IMR-90 (cell line): ENCODE data around the gene IFT74. TPM values are rescaled to one million over a fixed set of nuclear protein-coding genes. Genes with fewer than 3 reads are reported as not detected.

Experiments
- ATAC-seq: fragments of 200-7000 bp; cut with Tn5 transposase; 2 replicates; pipeline ENCODE4 v1.9.1; 2020; ENCODE audit warnings: low read depth, mild to moderate bottlenecking, moderate library complexity
- BruUV-seq: library from RNA; stranded (reverse); fragments of 400-500 nt; replicated peaks from 2 replicates; lab custom pipeline; 2021; lab: Mats Ljungman, UMichigan
- CTCF ChIA-PET: fragments of 300-600 bp; formaldehyde crosslinking; extraction: SDS; loops from one replicate; lab custom pipeline; 2021; ENCODE audit warnings: antibody characterized with exemption; lab: Yijun Ruan, JAX
- POLR2A ChIA-PET: fragments of 300-600 bp; sonication (Branson Sonifier 250); formaldehyde crosslinking; loops from one replicate; lab custom pipeline; 2022; ENCODE audit warnings: antibody characterized with exemption; ENCODE audit not compliant: unreplicated experiment; lab: Charles Lee
- DNase-seq: peaks from one replicate; pipeline ENCODE4 v3.0.0; 2013
- H2AFZ ChIP-seq: replicated peaks from 2 replicates; pipeline ENCODE3; 2013; ENCODE audit warnings: low read length, mild to moderate bottlenecking; ENCODE audit not compliant: poor library complexity
- H2AK5ac ChIP-seq: 2 replicates; pipeline ENCODE4 v1.6.1; 2013; ENCODE audit warnings: low read depth, low read length, inconsistent platforms
- H2AK9ac ChIP-seq: replicated peaks from 2 replicates; pipeline ENCODE3; 2013; ENCODE audit warnings: mild to moderate bottlenecking, low read depth, low read length, moderate library complexity; ENCODE audit not compliant: poor library complexity
- H2BK120ac ChIP-seq: 2 replicates; pipeline ENCODE4 v1.6.1; 2013; ENCODE audit warnings: low read depth, low read length, inconsistent platforms
- H2BK15ac ChIP-seq: 3 replicates; pipeline ENCODE4 v1.6.1; 2013; ENCODE audit warnings: low read depth, low read length, inconsistent platforms
- H2BK20ac ChIP-seq: 2 replicates; pipeline ENCODE4 v1.6.1; 2013; ENCODE audit warnings: low read depth, mild to moderate bottlenecking, inconsistent platforms, low read length, moderate library complexity
- H2BK5ac ChIP-seq: 2 replicates; pipeline ENCODE4 v1.6.1; 2013; ENCODE audit warnings: mild to moderate bottlenecking, low read depth, low read length, inconsistent platforms; ENCODE audit not compliant: poor library complexity, severe bottlenecking
- H3K14ac ChIP-seq: replicated peaks from 2 replicates; pipeline ENCODE4 v1.6.1; 2013; ENCODE audit warnings: low read depth, low read length, inconsistent platforms
- H3K18ac ChIP-seq: 2 replicates; pipeline ENCODE4 v1.6.1; 2013; ENCODE audit warnings: low read depth, low read length, control low read depth
- H3K23ac ChIP-seq: 2 replicates; pipeline ENCODE4 v1.6.1; 2013; ENCODE audit warnings: low read depth, low read length, inconsistent platforms
- H3K27ac ChIP-seq: 2 replicates; pipeline ENCODE4 v1.5.1; 2013; ENCODE audit warnings: mild to moderate bottlenecking, control low read depth, low read length; ENCODE audit not compliant: insufficient read depth
- H3K27me3 ChIP-seq: 2 replicates; pipeline ENCODE4 v1.6.1; 2013; ENCODE audit warnings: low read length; ENCODE audit not compliant: control insufficient read depth, insufficient read depth
- H3K36me3 ChIP-seq: 2 replicates; pipeline ENCODE4 v1.6.1; 2013; ENCODE audit warnings: low read length, mixed read lengths; ENCODE audit not compliant: control insufficient read depth, insufficient read depth
- H3K4ac ChIP-seq: 2 replicates; pipeline ENCODE4 v1.6.1; 2013; ENCODE audit warnings: low read depth, low read length, inconsistent platforms
- H3K4me1 ChIP-seq: 2 replicates; pipeline ENCODE4 v1.6.1; 2013; ENCODE audit warnings: low read length, mixed read lengths; ENCODE audit not compliant: control insufficient read depth, insufficient read depth
- H3K4me2 ChIP-seq: 2 replicates; pipeline ENCODE4 v1.6.1; 2013; ENCODE audit warnings: low read depth, mild to moderate bottlenecking, control low read depth, low read length, moderate library complexity
- H3K4me3 ChIP-seq: 2 replicates; pipeline ENCODE4 v1.5.1; 2013; ENCODE audit warnings: low read depth, mild to moderate bottlenecking, control low read depth, low read length, moderate library complexity; ENCODE audit not compliant: insufficient read depth
- H3K56ac ChIP-seq: 2 replicates; pipeline ENCODE4 v1.6.1; 2013; ENCODE audit warnings: low read length, inconsistent platforms; ENCODE audit not compliant: insufficient read depth; ENCODE audit errors: extremely low read depth
- H3K79me1 ChIP-seq, 2 experiments: 2 replicates each; pipeline ENCODE4 v1.6.1; 2013; ENCODE audit warnings: low read length in 2 of 2, inconsistent platforms in 1 of 2, low read depth in 1 of 2
- H3K9ac ChIP-seq: 2 replicates; pipeline ENCODE4 v1.6.1; 2013; ENCODE audit warnings: low read depth, low read length, control low read depth
- H3K9me1 ChIP-seq: 2 replicates; pipeline ENCODE4 v1.6.1; 2013; ENCODE audit warnings: low read length, inconsistent platforms; ENCODE audit not compliant: insufficient read depth
- H3K9me3 ChIP-seq: 2 replicates; pipeline ENCODE4 v1.6.1; 2013; ENCODE audit warnings: low read length; ENCODE audit not compliant: control insufficient read depth, insufficient read depth
- H4K20me1 ChIP-seq: 2 replicates; pipeline ENCODE4 v1.6.1; 2013; ENCODE audit warnings: low read length, inconsistent platforms; ENCODE audit not compliant: insufficient read depth
- H4K5ac ChIP-seq: 2 replicates; pipeline ENCODE4 v1.6.1; 2013; ENCODE audit warnings: mild to moderate bottlenecking, low read depth, low read length, control low read depth
- H4K8ac ChIP-seq, 2 experiments: 2 replicates each; pipeline ENCODE4 v1.6.1; 2013; ENCODE audit warnings: low read depth in 2 of 2, low read length in 2 of 2, control low read depth in 1 of 2, inconsistent platforms in 1 of 2
- H4K91ac ChIP-seq: 2 replicates; pipeline ENCODE4 v1.6.1; 2013; ENCODE audit warnings: low read depth, low read length, inconsistent platforms; ENCODE audit not compliant: insufficient read depth
- CEBPB ChIP-seq: IDR thresholded peaks from 2 replicates; pipeline ENCODE4 v1.6.1; 2012; ENCODE audit warnings: low read depth, low read length, improper control_type of control experiment
- CTCF ChIP-seq: conservative IDR thresholded peaks from 2 replicates; pipeline ENCODE4 v1.5.1; 2012; ENCODE audit warnings: mild to moderate bottlenecking, low read depth, low read length, improper control_type of control experiment
- FOS ChIP-seq: fragments of 150-350 bp; IDR thresholded peaks from 2 replicates; pipeline ENCODE4 v1.6.1; 2016; ENCODE audit warnings: low read depth, low read length
- MAFK ChIP-seq: IDR thresholded peaks from 2 replicates; pipeline ENCODE4 v1.6.1; 2012; ENCODE audit warnings: low read depth, low read length, improper control_type of control experiment
- MAZ ChIP-seq: IDR thresholded peaks from 2 replicates; pipeline ENCODE4 v1.6.1; 2012; ENCODE audit warnings: low read depth, mild to moderate bottlenecking, low read length, improper control_type of control experiment, moderate library complexity, borderline replicate concordance
- MXI1 ChIP-seq: IDR thresholded peaks from 2 replicates; pipeline ENCODE4 v1.6.1; 2012; ENCODE audit warnings: low read depth, mild to moderate bottlenecking, low read length, moderate library complexity, borderline replicate concordance
- POLR2A ChIP-seq: IDR thresholded peaks from 2 replicates; pipeline ENCODE4 v1.6.1; 2012; ENCODE audit warnings: mild to moderate bottlenecking, low read depth, low read length
- RAD21 ChIP-seq: IDR thresholded peaks from 2 replicates; pipeline ENCODE4 v1.6.1; 2012; ENCODE audit warnings: low read length, improper control_type of control experiment
- RCOR1 ChIP-seq: IDR thresholded peaks from 2 replicates; pipeline ENCODE4 v1.6.1; 2012; ENCODE audit warnings: mild to moderate bottlenecking, low read length, improper control_type of control experiment; ENCODE audit not compliant: insufficient replicate concordance
- RFX5 ChIP-seq: IDR thresholded peaks from 2 replicates; pipeline ENCODE4 v1.8.0; 2012; ENCODE audit warnings: low read depth, mild to moderate bottlenecking, low read length, moderate library complexity
- SMC3 ChIP-seq: fragments of 150-350 bp; IDR thresholded peaks from 2 replicates; pipeline ENCODE4 v1.6.1; 2016; ENCODE audit warnings: low read depth, mild to moderate bottlenecking, antibody characterized with exemption, low read length, moderate library complexity
- USF2 ChIP-seq: fragments of 150-350 bp; IDR thresholded peaks from 2 replicates; pipeline ENCODE4 v1.6.1; 2017; ENCODE audit warnings: mild to moderate bottlenecking, antibody characterized with exemption, low read length, low read depth
- WGBS, 2 experiments: methylation state at CpG; one replicate each; pipeline versions ENCODE4 v1.1.5 to v1.1.7; 2013; ENCODE audit warnings: missing lambda C conversion rate in 2 of 2; ENCODE audit not compliant: insufficient read length in 1 of 2; ENCODE audit errors: extremely low coverage in 2 of 2; 5-methylcytosine and 5-hydroxymethylcytosine counted together
- dilution Hi-C: fragments of 300-500 bp; cut with HindIII; formaldehyde crosslinking; loops from one replicate; pipeline ENCODE4 v1.14.3; 2018; ENCODE audit warnings: low sequenced_read_pairs; ENCODE audit not compliant: unreplicated experiment
- in situ Hi-C: fragments of 300-500 bp; cut with MboI; formaldehyde crosslinking; loops from 3 replicates; pipeline ENCODE4 v1.14.3; 2019; ENCODE audit warnings: low sequenced_read_pairs, inconsistent platforms, mixed read lengths
- intact Hi-C: fragments of 100-400 bp; cut with micrococcal nuclease; formaldehyde crosslinking; loops from 2 replicates; pipeline ENCODE4 v1.10.0; 2022
- polyA plus RNA-seq, 3 experiments: library from polyadenylated mRNA; depleted of rRNA; stranded (reverse); fragments of >200 nt; gene quantifications; 2 replicates each; pipeline ENCODE4 v1.2.3, GENCODE V29; 2012; ENCODE audit warnings: low replicate concordance in 1 of 3
- total RNA-seq: library from RNA; depleted of rRNA; stranded (reverse); fragments of >200 nt; gene quantifications from 2 replicates; pipeline ENCODE4 v1.2.3, GENCODE V29; 2012
- TF ChIP-seq, protein P1 (sequence below): fragments of 150-350 bp; IDR thresholded peaks from 2 replicates; pipeline ENCODE4 v1.6.1; 2016; ENCODE audit warnings: low read depth, mild to moderate bottlenecking, low read length, moderate library complexity, borderline replicate concordance

Gene IFT74
- total and polyA plus RNA-seq, 2 of the 4 experiments (the other 2 are of a cell fraction) = 4.6 to 12.2 TPM

- peak overlapping the region; percentile 83 for H2AK9ac ChIP-seq
- peak overlapping the region; percentile 97 to 98 for H4K8ac ChIP-seq
- peak overlapping the region; percentile 98 for H2AFZ ChIP-seq
- peak overlapping the region; percentile 93 for H3K14ac ChIP-seq
- no peaks in the 10 kb centered on the region for H4K20me1 ChIP-seq
- peak overlapping the region; percentile 95 for H3K4ac ChIP-seq
- H3K4me3 ChIP-seq = peak overlapping the region; percentile 67
- H3K79me1 ChIP-seq = peaks cover 14 to 18% of the 10 kb centered on the region in 2 experiments
- peak overlapping the region; percentile 96; the same call in 1 of the 2 replicates for H3K56ac ChIP-seq
- H2BK5ac ChIP-seq = peak overlapping the region; percentile 91
- CTCF ChIA-PET = interaction anchor here (0.5 to 1.2 kb wide), 5 partner anchors 10 to 251 kb away, joined by 3 to 4 read pairs (median 3); no protein-coding TSS in a partner anchor
- dilution Hi-C loops = no loop called here
- H2BK120ac ChIP-seq = peak overlapping the region; percentile 73
- BruUV-seq = no TSS peak
- 0 out of 2 replicates have a peak overlapping the region, but pooled peaks have one; percentile 33 for H2AK5ac ChIP-seq
- H3K9me3 ChIP-seq = no peaks in the 10 kb centered on the region
- H2BK15ac ChIP-seq = peak overlapping the region; percentile 63; the same call in 2 of the 3 replicates
- POLR2A ChIA-PET = interaction anchor here (0.6 to 1.0 kb wide), 4 partner anchors 12 to 52 kb away, joined by 3 to 5 read pairs (median 4); no protein-coding TSS in a partner anchor
- in situ Hi-C loops = no loop called here
- intact Hi-C loops = loop anchor here (5.0 kb wide), 1 partner anchor 172 kb away; no protein-coding TSS in a partner anchor
- H3K4me1 ChIP-seq = no peaks in the 10 kb centered on the region
- peak overlapping the region; percentile 92 for H3K9ac ChIP-seq
- peak overlapping the region; percentile 99 for H3K23ac ChIP-seq
- TF ChIP-seq RFX5 (no peak), SMC3 (no peak), CTCF (no peak), USF2 (no peak), MAZ (no peak), RCOR1 (no peak), MAFK (no peak), MXI1 (no peak), RAD21 (no peak), FOS (no peak), CEBPB (no peak), POLR2A (no peak)
- TF ChIP-seq, protein P1, sequence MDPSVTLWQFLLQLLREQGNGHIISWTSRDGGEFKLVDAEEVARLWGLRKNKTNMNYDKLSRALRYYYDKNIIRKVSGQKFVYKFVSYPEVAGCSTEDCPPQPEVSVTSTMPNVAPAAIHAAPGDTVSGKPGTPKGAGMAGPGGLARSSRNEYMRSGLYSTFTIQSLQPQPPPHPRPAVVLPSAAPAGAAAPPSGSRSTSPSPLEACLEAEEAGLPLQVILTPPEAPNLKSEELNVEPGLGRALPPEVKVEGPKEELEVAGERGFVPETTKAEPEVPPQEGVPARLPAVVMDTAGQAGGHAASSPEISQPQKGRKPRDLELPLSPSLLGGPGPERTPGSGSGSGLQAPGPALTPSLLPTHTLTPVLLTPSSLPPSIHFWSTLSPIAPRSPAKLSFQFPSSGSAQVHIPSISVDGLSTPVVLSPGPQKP = no peak
- H3K27me3 ChIP-seq = no peaks in the 10 kb centered on the region
- peak overlapping the region; percentile 74 for H3K27ac ChIP-seq
- no peak overlapping the region for H2BK20ac ChIP-seq
- H3K18ac ChIP-seq = 0 out of 2 replicates have a peak overlapping the region, but pooled peaks have one; percentile 88
- no peak for DNase-seq
- H4K5ac ChIP-seq = peak overlapping the region; percentile 93
- ATAC-seq = no peak
- no CpG with 5 or more reads among the region's 4 CpGs for WGBS, 2 experiments
- H3K36me3 ChIP-seq = no peaks in the 10 kb centered on the region
- peak overlapping the region; percentile 90 for H3K4me2 ChIP-seq
- peak overlapping the region; percentile 87; the same call in 1 of the 2 replicates for H4K91ac ChIP-seq
- H3K9me1 ChIP-seq = peaks cover 4% of the 10 kb centered on the region
These were observed 849 bp upstream of the IFT74 start for GRCh38 chr9:26955222-26955903.
